OCI-LY1 (cell line): ENCODE measurements around the gene PEAK1.

Experiments
- H2AFZ ChIP-seq: fragments of 200-600 bp; sonication (generic), shearing (Covaris generic); 2 replicates; pipeline ENCODE4 v1.6.0; 2014; ENCODE audit warnings: antibody characterized with exemption, mild to moderate bottlenecking, low read length
- H3F3A ChIP-seq: fragments of 200-600 bp; sonication (generic), shearing (Covaris generic); 2 replicates; pipeline ENCODE4 v1.6.0; 2014; ENCODE audit warnings: mild to moderate bottlenecking, antibody characterized with exemption, low read length, moderate library complexity; ENCODE audit not compliant: insufficient read depth
- H3K27ac ChIP-seq: fragments of 200-600 bp; sonication (generic); 2 replicates; pipeline ENCODE4 v1.5.1; 2014; ENCODE audit warnings: low read length, mixed run types, mild to moderate bottlenecking, low read depth; ENCODE audit not compliant: poor library complexity, severe bottlenecking
- H3K27me3 ChIP-seq: fragments of 200-600 bp; sonication (generic); 2 replicates; pipeline ENCODE4 v1.6.0; 2014; ENCODE audit warnings: antibody characterized with exemption, mild to moderate bottlenecking, low read length, moderate library complexity; ENCODE audit not compliant: insufficient read depth
- H3K36me3 ChIP-seq: fragments of 200-600 bp; sonication (generic); 2 replicates; pipeline ENCODE4 v1.6.1; 2014; ENCODE audit warnings: mild to moderate bottlenecking, antibody characterized with exemption, low read length, moderate library complexity, mixed read lengths; ENCODE audit not compliant: insufficient read depth
- H3K4me1 ChIP-seq: fragments of 200-600 bp; sonication (generic); 2 replicates; pipeline ENCODE4 v1.5.1; 2014; ENCODE audit warnings: mild to moderate bottlenecking, low read length, moderate library complexity; ENCODE audit not compliant: insufficient read depth, severe bottlenecking
- H3K4me2 ChIP-seq: fragments of 200-600 bp; sonication (generic), shearing (Covaris generic); 2 replicates; pipeline ENCODE4 v1.6.1; 2014; ENCODE audit warnings: low read length
- H3K4me3 ChIP-seq: fragments of 200-600 bp; sonication (generic); 2 replicates; pipeline ENCODE4 v1.5.1; 2014; ENCODE audit warnings: low read length, low read depth, mild to moderate bottlenecking, mixed read lengths; ENCODE audit not compliant: poor library complexity, severe bottlenecking
- H3K79me2 ChIP-seq: fragments of 200-600 bp; shearing (Covaris generic); 2 replicates; pipeline ENCODE4 v1.6.1; 2016; ENCODE audit warnings: mixed run types, low read length, mixed read lengths; ENCODE audit not compliant: insufficient read depth
- H3K9ac ChIP-seq: fragments of 200-600 bp; sonication (generic), shearing (Covaris generic); 2 replicates; pipeline ENCODE4 v1.6.1; 2014; ENCODE audit warnings: mild to moderate bottlenecking, low read length, mixed read lengths
- H3K9me2 ChIP-seq: fragments of 200-600 bp; sonication (generic), shearing (Covaris generic); 2 replicates; pipeline ENCODE4 v1.6.1; 2014; ENCODE audit warnings: low read depth, mild to moderate bottlenecking, low read length, mixed read lengths
- H3K9me3 ChIP-seq: fragments of 200-600 bp; shearing (Covaris generic); 2 replicates; pipeline ENCODE4 v1.6.1; 2014; ENCODE audit warnings: low read length, mixed read lengths
- H4K20me1 ChIP-seq: fragments of 200-600 bp; sonication (generic), shearing (Covaris generic); 2 replicates; pipeline ENCODE4 v1.6.0; 2016; ENCODE audit warnings: mild to moderate bottlenecking, low read length; ENCODE audit not compliant: insufficient read depth
- EZH2 ChIP-seq: fragments of 200-600 bp; sonication (generic), shearing (Covaris generic); IDR thresholded peaks from 2 replicates; pipeline ENCODE4 v1.8.0; 2017; ENCODE audit warnings: borderline replicate concordance, mixed run types, mild to moderate bottlenecking, antibody characterized with exemption, low read length, moderate library complexity, mixed read lengths
- TF ChIP-seq, protein P1 (sequence below): fragments of 200-600 bp; sonication (generic), shearing (Covaris generic); IDR thresholded peaks from 2 replicates; pipeline ENCODE4 v1.5.1; 2017; ENCODE audit warnings: mild to moderate bottlenecking, antibody characterized with exemption, low read length, moderate library complexity, mixed read lengths

PEAK1 gene

DNA sequence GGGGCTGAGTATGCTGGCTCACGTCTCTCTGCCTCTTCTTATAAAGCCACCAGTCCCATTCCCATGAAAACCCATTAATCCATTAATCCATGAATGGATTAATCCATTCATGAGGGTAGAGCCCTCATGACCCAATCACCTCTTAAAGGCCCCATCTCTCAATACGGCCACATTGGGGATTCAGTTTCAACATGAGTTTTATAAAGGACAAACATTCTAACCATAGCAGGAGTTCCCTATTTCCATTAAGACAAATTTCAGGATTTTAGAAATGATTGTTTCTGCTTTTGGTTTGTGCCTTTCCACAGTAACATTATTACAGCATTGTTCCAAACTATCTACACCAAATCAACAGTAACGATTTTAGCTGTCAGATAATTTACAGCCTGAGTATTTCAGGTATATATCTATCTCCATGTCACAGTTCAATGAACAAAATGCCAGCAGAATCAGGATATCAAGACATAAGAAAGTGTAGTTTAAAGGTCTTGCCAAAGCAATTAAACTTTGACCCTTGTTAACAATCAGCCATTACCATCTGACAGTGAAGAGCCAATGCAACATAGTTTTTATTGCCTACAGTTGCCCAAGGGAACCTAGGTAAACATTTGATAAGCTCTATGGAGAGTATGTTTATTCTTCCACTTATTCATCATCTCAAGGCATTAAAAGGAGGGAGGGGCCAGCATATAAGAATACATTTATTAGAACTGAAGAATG, 352.8 kb downstream of the PEAK1 start:
- no peak for TF ChIP-seq EZH2
- TF ChIP-seq, protein P1, sequence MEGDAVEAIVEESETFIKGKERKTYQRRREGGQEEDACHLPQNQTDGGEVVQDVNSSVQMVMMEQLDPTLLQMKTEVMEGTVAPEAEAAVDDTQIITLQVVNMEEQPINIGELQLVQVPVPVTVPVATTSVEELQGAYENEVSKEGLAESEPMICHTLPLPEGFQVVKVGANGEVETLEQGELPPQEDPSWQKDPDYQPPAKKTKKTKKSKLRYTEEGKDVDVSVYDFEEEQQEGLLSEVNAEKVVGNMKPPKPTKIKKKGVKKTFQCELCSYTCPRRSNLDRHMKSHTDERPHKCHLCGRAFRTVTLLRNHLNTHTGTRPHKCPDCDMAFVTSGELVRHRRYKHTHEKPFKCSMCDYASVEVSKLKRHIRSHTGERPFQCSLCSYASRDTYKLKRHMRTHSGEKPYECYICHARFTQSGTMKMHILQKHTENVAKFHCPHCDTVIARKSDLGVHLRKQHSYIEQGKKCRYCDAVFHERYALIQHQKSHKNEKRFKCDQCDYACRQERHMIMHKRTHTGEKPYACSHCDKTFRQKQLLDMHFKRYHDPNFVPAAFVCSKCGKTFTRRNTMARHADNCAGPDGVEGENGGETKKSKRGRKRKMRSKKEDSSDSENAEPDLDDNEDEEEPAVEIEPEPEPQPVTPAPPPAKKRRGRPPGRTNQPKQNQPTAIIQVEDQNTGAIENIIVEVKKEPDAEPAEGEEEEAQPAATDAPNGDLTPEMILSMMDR, result no peak
- H3K79me2 ChIP-seq, result peaks cover 15% of the 10 kb centered on the region
- no peaks in the 10 kb centered on the region for H3K9me3 ChIP-seq
- H3K9ac ChIP-seq, result no peak overlapping the region
- H3K27me3 ChIP-seq, result no peaks in the 10 kb centered on the region
- no peak overlapping the region for H3K27ac ChIP-seq
- H3F3A ChIP-seq, result no peaks in the 10 kb centered on the region
- H2AFZ ChIP-seq, result no peak overlapping the region
- no peak overlapping the region for H3K4me3 ChIP-seq
- H3K36me3 ChIP-seq, result peaks cover 10% of the 10 kb centered on the region; the same call in 1 of the 2 replicates
- H3K4me2 ChIP-seq, result no peak overlapping the region
- peaks cover 38% of the 10 kb centered on the region for H3K4me1 ChIP-seq
- no peaks in the 10 kb centered on the region for H3K9me2 ChIP-seq
- H4K20me1 ChIP-seq, result no peaks in the 10 kb centered on the region

DNA sequence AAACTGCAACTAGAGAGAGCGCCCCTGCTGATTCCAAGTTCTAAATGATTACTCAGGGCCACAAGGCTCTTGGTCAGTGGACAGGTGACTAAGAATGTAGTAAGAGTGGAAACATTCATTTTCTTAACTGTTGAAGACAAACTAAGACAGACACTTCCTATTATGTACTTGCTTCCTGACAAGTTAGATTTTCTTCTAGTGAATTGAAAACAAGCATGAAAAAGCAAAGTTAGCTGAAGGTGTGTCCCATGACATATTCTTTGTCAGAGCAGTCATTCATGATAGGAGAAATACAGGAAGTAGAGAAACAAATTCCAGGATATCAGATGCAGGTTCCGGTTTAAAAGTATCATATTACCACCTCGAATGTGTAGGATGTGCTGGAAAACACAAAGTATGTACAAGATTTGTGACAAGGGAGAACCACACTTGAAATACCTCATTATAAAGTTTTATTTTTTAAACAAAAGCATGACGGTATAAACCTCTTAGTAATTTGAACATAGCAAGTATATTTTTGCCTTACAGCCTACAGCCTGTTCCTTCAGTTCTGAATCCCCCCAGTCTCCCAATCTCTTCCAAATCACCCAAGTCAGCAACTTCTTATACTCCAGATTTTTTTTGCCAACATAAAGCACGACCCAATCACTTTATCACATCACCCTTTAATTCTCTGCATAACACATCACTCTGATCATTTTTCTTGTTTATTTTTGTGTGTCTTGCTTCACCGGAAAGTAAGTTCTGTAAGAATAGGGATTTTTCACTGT, 355.2 kb downstream of the PEAK1 start:
- H2AFZ ChIP-seq, result no peak overlapping the region
- no peaks in the 10 kb centered on the region for H3K9me3 ChIP-seq
- no peak overlapping the region for H3K4me2 ChIP-seq
- peaks cover 10% of the 10 kb centered on the region; the same call in 1 of the 2 replicates for H3K36me3 ChIP-seq
- no peak overlapping the region for H3K27ac ChIP-seq
- H3F3A ChIP-seq, result no peaks in the 10 kb centered on the region
- H3K4me1 ChIP-seq, result peaks cover 53% of the 10 kb centered on the region
- H4K20me1 ChIP-seq, result no peaks in the 10 kb centered on the region
- H3K4me3 ChIP-seq, result no peak overlapping the region
- H3K27me3 ChIP-seq, result no peaks in the 10 kb centered on the region
- H3K9ac ChIP-seq, result no peak overlapping the region
- peaks cover 34% of the 10 kb centered on the region for H3K79me2 ChIP-seq
- no peaks in the 10 kb centered on the region for H3K9me2 ChIP-seq
- TF ChIP-seq EZH2, result no peak
- TF ChIP-seq, protein P1, result no peak

DNA sequence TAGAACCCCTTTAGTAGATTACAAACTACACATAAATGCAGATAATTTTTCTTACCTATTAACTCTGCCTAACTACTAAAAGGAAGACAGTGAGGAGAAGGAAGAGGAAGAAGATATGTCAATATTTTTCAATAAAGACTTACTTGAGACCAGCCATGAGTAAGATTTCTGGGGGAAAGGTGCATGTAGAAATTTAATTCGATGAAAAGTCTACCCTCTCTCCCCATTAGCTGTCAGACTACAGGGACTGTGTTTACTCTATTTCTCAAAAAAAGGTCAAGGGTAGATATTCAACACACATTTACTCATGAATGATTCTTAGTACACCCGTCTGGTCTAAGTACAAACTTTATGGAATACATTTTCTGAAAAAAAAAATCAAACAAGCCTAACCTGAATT, 355.8 kb downstream of the PEAK1 start:
- no peak overlapping the region for H3K27ac ChIP-seq
- H3K9me3 ChIP-seq, result no peaks in the 10 kb centered on the region
- H3K36me3 ChIP-seq, result peaks cover 8% of the 10 kb centered on the region; the same call in 1 of the 2 replicates
- no peak overlapping the region for H3K9ac ChIP-seq
- no peaks in the 10 kb centered on the region for H3K27me3 ChIP-seq
- no peak overlapping the region for H3K4me2 ChIP-seq
- no peaks in the 10 kb centered on the region for H3K9me2 ChIP-seq
- no peak overlapping the region for H3K4me3 ChIP-seq
- H4K20me1 ChIP-seq, result no peaks in the 10 kb centered on the region
- peaks cover 34% of the 10 kb centered on the region for H3K79me2 ChIP-seq
- TF ChIP-seq, protein P1, result no peak
- no peak for TF ChIP-seq EZH2
- no peaks in the 10 kb centered on the region for H3F3A ChIP-seq
- peaks cover 51% of the 10 kb centered on the region for H3K4me1 ChIP-seq
- no peak overlapping the region for H2AFZ ChIP-seq
